B cell (primary cell): ENCODE measurements around the gene HILPDA. TPM values are rescaled to one million over a fixed set of nuclear protein-coding genes. Genes with fewer than 3 reads are reported as not detected.
"Not testable (repeated sequence)": the region's sequence is repeated elsewhere in the genome, so short reads cannot be mapped to it uniquely, and the experiment has no call there.

ENCODE experiments used
- ATAC-seq: fragments of 200-7000 bp; cut with Tn5 transposase; one replicate; pipeline ENCODE4 v1.10.0; 2021; ENCODE audit warnings: low read depth, mild to moderate bottlenecking, moderate number of reproducible peaks, moderate library complexity
- CTCF ChIA-PET: fragments of 350-600 bp; sonication (Branson Sonifier 250); formaldehyde crosslinking; loops from one replicate; lab custom pipeline; 2021; ENCODE audit warnings: antibody characterized with exemption, inconsistent platforms; lab: Charles Lee
- POLR2A ChIA-PET: fragments of 350-600 bp; sonication (Branson Sonifier 250); formaldehyde crosslinking; loops from one replicate; lab custom pipeline; 2021; ENCODE audit warnings: antibody characterized with exemption; lab: Charles Lee
- DNase-seq: peaks from one replicate; pipeline ENCODE4 v3.0.0; 2013
- H2AFZ ChIP-seq: 2 replicates; pipeline ENCODE4 v1.6.1; 2012; ENCODE audit warnings: mild to moderate bottlenecking, low read depth, low read length; ENCODE audit not compliant: insufficient read depth, poor library complexity, severe bottlenecking
- H3K27ac ChIP-seq, 2 donors: 1 replicate in 1 of 2; 2 replicates in 1 of 2; pipeline ENCODE4 v1.5.1; 2012 to 2013; ENCODE audit warnings: low read length in 2 of 2, mild to moderate bottlenecking in 2 of 2, moderate library complexity in 1 of 2
- H3K27me3 ChIP-seq, 4 experiments: fragments of 200-600 bp in 1 of 4; sonication (generic) in 1 of 4; replicated peaks in 1 of 4; 1 replicate in 2 of 4; 2 replicates in 2 of 4; pipeline versions ENCODE4 v1.6.1 to v1.7.0; 2013 to 2016; ENCODE audit warnings: low read length in 3 of 4, mild to moderate bottlenecking in 2 of 4, mixed read lengths in 1 of 4, moderate library complexity in 1 of 4; ENCODE audit not compliant: insufficient read depth in 4 of 4, control insufficient read depth in 3 of 4; ENCODE audit errors: control extremely low read depth in 1 of 4
- H3K36me3 ChIP-seq, 2 experiments: replicated peaks in 1 of 2; 1 replicate in 1 of 2; 2 replicates in 1 of 2; pipeline versions ENCODE4 v1.6.1 to v1.7.1; 2013; ENCODE audit warnings: low read length in 1 of 2; ENCODE audit not compliant: insufficient read depth in 2 of 2, control insufficient read depth in 1 of 2; ENCODE audit errors: control extremely low read depth in 1 of 2, extremely low read depth in 1 of 2
- H3K4me1 ChIP-seq, 2 donors: fragments of 200-600 bp in 1 of 2; sonication (generic) in 1 of 2; 1 replicate in 1 of 2; 2 replicates in 1 of 2; pipeline versions ENCODE4 v1.5.1 to v1.6.1; 2013 to 2017; ENCODE audit warnings: low read length in 2 of 2; ENCODE audit not compliant: control insufficient read depth in 2 of 2, insufficient read depth in 2 of 2
- H3K4me2 ChIP-seq: replicated peaks from 2 replicates; pipeline ENCODE3; 2012; ENCODE audit warnings: mild to moderate bottlenecking, low read depth, low read length; ENCODE audit not compliant: poor library complexity, severe bottlenecking
- H3K4me3 ChIP-seq, 5 experiments: fragments of 200-600 bp in 1 of 5; sonication (generic) in 1 of 5; 1 replicate in 3 of 5; 2 replicates in 2 of 5; pipeline versions ENCODE4 v1.5.1 to v1.7.0; 2011 to 2016; ENCODE audit warnings: low read length in 4 of 5, mild to moderate bottlenecking in 4 of 5, low read depth in 2 of 5, control low read depth in 1 of 5, moderate library complexity in 1 of 5; ENCODE audit not compliant: insufficient read depth in 1 of 5; ENCODE audit errors: control extremely low read depth in 1 of 5, extremely low read depth in 1 of 5
- H3K79me2 ChIP-seq: fragments of 200-600 bp; sonication (generic); one replicate; pipeline ENCODE4 v1.6.0; 2016; ENCODE audit warnings: low read length; ENCODE audit not compliant: control insufficient read depth, insufficient read depth
- H3K9ac ChIP-seq: fragments of 200-600 bp; sonication (generic); 2 replicates; pipeline ENCODE4 v1.6.1; 2017; ENCODE audit warnings: mild to moderate bottlenecking, low read length, moderate library complexity
- H3K9me3 ChIP-seq, 3 donors: one replicate each; pipeline versions ENCODE4 v1.6.1 to v1.7.1; 2013; ENCODE audit warnings: low read length in 2 of 3; ENCODE audit not compliant: control insufficient read depth in 2 of 3, insufficient read depth in 1 of 3; ENCODE audit errors: control extremely low read depth in 1 of 3
- H4K20me1 ChIP-seq: 2 replicates; pipeline ENCODE4 v1.6.0; 2012; ENCODE audit warnings: mild to moderate bottlenecking, low read length; ENCODE audit not compliant: insufficient read depth, control insufficient read depth, poor library complexity, severe bottlenecking
- H3K27ac Mint-ChIP-seq: one replicate; pipeline ENCODE4 v1.8.0; 2021; ENCODE audit warnings: mixed read lengths
- H3K27me3 Mint-ChIP-seq: one replicate; pipeline ENCODE4 v1.8.0; 2021; ENCODE audit warnings: mixed read lengths
- H3K4me1 Mint-ChIP-seq: one replicate; pipeline ENCODE4 v1.8.0; 2021; ENCODE audit warnings: mixed read lengths
- H3K4me3 Mint-ChIP-seq: one replicate; pipeline ENCODE4 v1.8.0; 2021; ENCODE audit warnings: mixed read lengths
- H3K9me3 Mint-ChIP-seq: one replicate; pipeline ENCODE4 v1.8.0; 2022; ENCODE audit warnings: mixed read lengths; ENCODE audit not compliant: insufficient read depth
- EZH2 ChIP-seq: IDR thresholded peaks from 2 replicates; pipeline ENCODE4 v1.6.1; 2012; ENCODE audit warnings: borderline replicate concordance, low read depth, mild to moderate bottlenecking, moderate library complexity, low read length; ENCODE audit not compliant: insufficient read depth, poor library complexity, severe bottlenecking
- WGBS: methylation state at CpG from one replicate; pipeline ENCODE4 v1.1.5; 2013; ENCODE audit warnings: missing lambda C conversion rate; ENCODE audit not compliant: insufficient coverage; 5-methylcytosine and 5-hydroxymethylcytosine counted together
- intact Hi-C: fragments of 100-400 bp; cut with micrococcal nuclease; formaldehyde crosslinking; loops from one replicate; pipeline ENCODE4 v1.10.0; 2022
- polyA plus RNA-seq: library from polyadenylated mRNA; depleted of rRNA; stranded (reverse); fragments of >200 nt; gene quantifications from 2 replicates; pipeline ENCODE4 v1.2.3, GENCODE V29; 2012
- total RNA-seq, 2 donors: library from RNA; stranded (reverse); fragments of 120-200 nt in 1 of 2; gene quantifications; 1 replicate in 1 of 2; 2 replicates in 1 of 2; pipeline versions ENCODE4 v1.2.3 to v1.2.4, GENCODE V29; 2013 to 2022
- TF ChIP-seq, protein P1 (sequence below): fragments of 200-600 bp; IDR thresholded peaks from one replicate; pipeline ENCODE4 v1.8.0; 2022; ENCODE audit warnings: antibody characterized with exemption, mild to moderate bottlenecking

The HILPDA gene
- total and polyA plus RNA-seq, 2 donors (not counting 1 experiment from before 2014, with no cell fraction given) = 6.5 to 10.1 TPM

DNA sequence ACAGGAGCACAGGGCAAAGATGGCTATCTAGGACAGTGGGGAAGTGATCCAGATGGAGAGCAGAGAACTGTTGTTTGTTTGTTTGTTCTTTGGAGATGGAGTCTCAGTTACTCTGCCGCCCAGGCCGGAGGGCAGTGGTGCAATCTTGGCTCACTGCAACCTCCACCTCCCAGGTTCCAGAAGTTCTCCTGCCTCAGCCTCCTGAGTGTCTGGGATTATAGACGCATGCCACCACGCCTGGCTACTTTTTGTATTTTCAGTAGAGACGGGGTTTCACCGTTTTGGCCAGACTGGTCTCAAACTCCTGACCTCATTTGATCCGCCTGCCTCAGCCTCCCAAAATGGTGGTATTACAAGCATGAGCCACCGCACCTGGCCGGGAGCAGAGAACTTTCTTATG, 41.7 kb downstream of the HILPDA start:
- Histone ChIP-seq H3K4me2 (no peak overlapping the region), H3K27ac (no peak overlapping the region), H3K9me3 (no peaks in the 10 kb centered on the region), H4K20me1 (no peaks in the 10 kb centered on the region), H2AFZ (no peak overlapping the region), H3K4me1 (no peaks in the 10 kb centered on the region), H3K27me3 (no peaks in the 10 kb centered on the region), H3K4me3 (no peak overlapping the region), H3K36me3 (peaks cover 0 to 37% of the 10 kb centered on the region in 2 experiments), H3K79me2 (no peaks in the 10 kb centered on the region), H3K9ac (no peak overlapping the region)
- H3K4me1 Mint-ChIP-seq = no peaks in the 10 kb centered on the region
- POLR2A ChIA-PET = interaction anchor here (0.6 kb wide), 1 partner anchor 25 kb away, joined by 5 read pairs; no protein-coding TSS in a partner anchor
- intact Hi-C loops = no loop called here
- no peaks in the 10 kb centered on the region for H3K27me3 Mint-ChIP-seq
- ATAC-seq = no peak
- CTCF ChIA-PET = no interaction called here
- no peak for TF ChIP-seq EZH2
- TF ChIP-seq, protein P1, sequence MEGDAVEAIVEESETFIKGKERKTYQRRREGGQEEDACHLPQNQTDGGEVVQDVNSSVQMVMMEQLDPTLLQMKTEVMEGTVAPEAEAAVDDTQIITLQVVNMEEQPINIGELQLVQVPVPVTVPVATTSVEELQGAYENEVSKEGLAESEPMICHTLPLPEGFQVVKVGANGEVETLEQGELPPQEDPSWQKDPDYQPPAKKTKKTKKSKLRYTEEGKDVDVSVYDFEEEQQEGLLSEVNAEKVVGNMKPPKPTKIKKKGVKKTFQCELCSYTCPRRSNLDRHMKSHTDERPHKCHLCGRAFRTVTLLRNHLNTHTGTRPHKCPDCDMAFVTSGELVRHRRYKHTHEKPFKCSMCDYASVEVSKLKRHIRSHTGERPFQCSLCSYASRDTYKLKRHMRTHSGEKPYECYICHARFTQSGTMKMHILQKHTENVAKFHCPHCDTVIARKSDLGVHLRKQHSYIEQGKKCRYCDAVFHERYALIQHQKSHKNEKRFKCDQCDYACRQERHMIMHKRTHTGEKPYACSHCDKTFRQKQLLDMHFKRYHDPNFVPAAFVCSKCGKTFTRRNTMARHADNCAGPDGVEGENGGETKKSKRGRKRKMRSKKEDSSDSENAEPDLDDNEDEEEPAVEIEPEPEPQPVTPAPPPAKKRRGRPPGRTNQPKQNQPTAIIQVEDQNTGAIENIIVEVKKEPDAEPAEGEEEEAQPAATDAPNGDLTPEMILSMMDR = no peak
- 89% methylated on average over 9 of the region's 9 CpGs for WGBS
- no peaks in the 10 kb centered on the region for H3K9me3 Mint-ChIP-seq
- no peak overlapping the region for H3K27ac Mint-ChIP-seq
- no peak for DNase-seq
- no peak overlapping the region for H3K4me3 Mint-ChIP-seq

DNA sequence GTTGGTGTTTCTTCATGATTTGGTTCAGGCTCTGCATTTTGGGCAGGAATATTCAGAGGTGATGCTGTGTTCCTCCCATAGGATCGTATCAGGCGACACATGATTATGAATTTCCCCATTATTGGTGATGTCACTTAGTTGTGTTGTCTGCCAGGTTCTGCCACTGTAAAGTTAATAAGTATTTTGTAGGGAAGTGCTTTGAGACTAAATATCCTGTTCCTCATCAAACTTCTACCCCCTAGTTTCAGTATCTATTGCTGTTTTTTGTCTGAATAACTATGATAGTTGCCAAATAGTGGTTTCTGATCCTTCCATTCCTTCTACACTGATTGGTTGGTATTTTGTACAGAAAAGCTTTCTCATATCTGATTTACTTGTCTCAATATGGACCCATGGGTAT, 49.7 kb downstream of the HILPDA start:
- H3K9me3 Mint-ChIP-seq, POLR2A ChIA-PET, H3K4me3 ChIP-seq, H3K4me2 ChIP-seq, CTCF ChIA-PET, intact Hi-C loops, H3K27ac ChIP-seq, ATAC-seq, H3K9me3 ChIP-seq, H3K79me2 ChIP-seq, H3K27me3 ChIP-seq, DNase-seq, H2AFZ ChIP-seq, H3K27me3 Mint-ChIP-seq, H3K9ac ChIP-seq, H3K4me3 Mint-ChIP-seq, H4K20me1 ChIP-seq: not testable (repeated sequence)
- Histone ChIP-seq H3K36me3 (peaks cover 0 to 12% of the 10 kb centered on the region in 2 experiments), H3K4me1 (peaks cover 12 to 15% of the 10 kb centered on the region in 2 donors)
- H3K4me1 Mint-ChIP-seq = peaks cover 25% of the 10 kb centered on the region
- peak overlapping the region; percentile 59 for H3K27ac Mint-ChIP-seq
- no CpG with 5 or more reads among the region's 2 CpGs for WGBS

DNA sequence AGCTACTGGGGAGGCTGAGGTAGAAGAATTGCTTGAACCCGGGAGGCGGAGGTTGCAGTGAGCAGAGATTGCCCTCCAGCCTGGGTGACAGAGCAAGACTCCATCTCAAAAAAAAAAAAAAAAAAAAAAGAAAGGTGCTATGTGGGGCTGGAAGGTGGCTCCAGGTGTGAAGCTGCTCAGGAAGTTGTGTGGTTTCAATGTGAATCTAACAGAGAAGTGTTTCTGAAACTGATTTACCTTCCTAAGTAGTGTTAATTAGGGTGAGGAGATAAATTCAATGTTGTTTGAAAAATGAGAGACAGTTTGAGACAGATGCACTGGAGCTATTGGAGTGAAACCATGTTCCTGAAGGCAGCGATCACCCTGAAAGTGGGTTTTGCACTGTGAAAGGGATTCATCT, 51.1 kb downstream of the HILPDA start:
- H3K79me2 ChIP-seq, H3K27me3 Mint-ChIP-seq, H3K36me3 ChIP-seq, H3K9me3 ChIP-seq, CTCF ChIA-PET, H3K9me3 Mint-ChIP-seq, H3K27me3 ChIP-seq, intact Hi-C loops, H2AFZ ChIP-seq, H4K20me1 ChIP-seq: not testable (repeated sequence)
- ATAC-seq (peak; percentile 37), DNase-seq (peak; percentile 34)
- Histone ChIP-seq H3K4me1 (peaks cover 12 to 15% of the 10 kb centered on the region in 2 donors), H3K4me3 (peak overlapping the region in 1 of 5 experiments; percentile 39), H3K9ac (peak overlapping the region; percentile 45), H3K27ac (peak overlapping the region; percentile 40 to 60), H3K4me2 (peak overlapping the region; percentile 25)
- WGBS = no CpG with 5 or more reads among the region's 3 CpGs
- Mint-ChIP-seq H3K4me1 (peaks cover 33% of the 10 kb centered on the region), H3K27ac (peak overlapping the region; percentile 80), H3K4me3 (peak overlapping the region; percentile 73)
- POLR2A ChIA-PET = interaction anchor here (0.6 kb wide), 1 partner anchor 12 kb away, joined by 4 read pairs; no protein-coding TSS in a partner anchor
